ENCODE measurements around the gene MATN3.

MATN3 gene

DNA sequence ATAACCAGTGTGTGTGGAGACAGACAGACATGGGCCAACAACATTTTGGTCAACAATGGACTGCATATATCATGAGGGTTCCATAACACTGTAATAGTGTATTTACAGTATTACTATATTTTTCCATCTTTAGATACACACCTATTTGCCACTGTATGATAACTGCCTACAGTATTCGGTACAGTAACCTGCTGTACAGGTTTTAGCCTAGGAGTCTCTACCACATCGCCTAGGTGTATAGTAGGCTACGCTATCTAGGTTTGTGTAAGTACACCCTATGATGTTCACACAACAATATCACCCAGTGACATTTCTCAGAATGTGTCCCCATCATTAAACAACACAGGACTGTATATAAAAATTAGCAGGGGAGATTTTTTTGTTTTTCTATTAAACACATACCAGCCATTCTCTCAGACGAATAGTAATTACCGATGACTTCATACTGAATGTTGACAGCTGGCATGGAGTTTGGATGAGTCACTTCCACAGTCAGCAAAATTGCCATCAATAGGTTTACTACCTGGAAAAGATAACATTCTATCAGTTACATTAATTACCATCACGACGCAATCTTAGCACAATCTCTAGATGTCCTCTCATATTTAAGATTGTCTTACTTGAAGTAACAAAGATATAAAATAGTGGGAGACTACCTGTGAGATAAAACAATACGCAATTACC is 28.2 kb upstream of the MATN3 start:
- H3K9ac ChIP-seq (ENCODE audit: low read depth in 1 of 2, low read length in 2 of 2), result no peak overlapping the region
- no peak overlapping the region for H3K4me3 ChIP-seq (ENCODE audit: low read length in 2 of 2)
- no peak overlapping the region for H3K27ac ChIP-seq (ENCODE audit: low read depth in 2 of 2, low read length in 2 of 2)
- peaks cover 17 to 38% of the 10 kb centered on the region in 2 donors for H3K36me3 ChIP-seq (ENCODE audit: control insufficient read depth in 2 of 2, insufficient read depth in 2 of 2, low read length in 2 of 2)
- no peaks in the 10 kb centered on the region for H3K27me3 ChIP-seq (ENCODE audit: control insufficient read depth in 2 of 2, insufficient read depth in 2 of 2, low read length in 2 of 2)
- H3K9me3 ChIP-seq (ENCODE audit: control insufficient read depth in 2 of 2, low read length in 2 of 2), result no peaks in the 10 kb centered on the region
- peaks cover 4 to 10% of the 10 kb centered on the region in 2 donors for H3K4me1 ChIP-seq (ENCODE audit: control insufficient read depth in 2 of 2, insufficient read depth in 2 of 2, low read length in 2 of 2)

DNA sequence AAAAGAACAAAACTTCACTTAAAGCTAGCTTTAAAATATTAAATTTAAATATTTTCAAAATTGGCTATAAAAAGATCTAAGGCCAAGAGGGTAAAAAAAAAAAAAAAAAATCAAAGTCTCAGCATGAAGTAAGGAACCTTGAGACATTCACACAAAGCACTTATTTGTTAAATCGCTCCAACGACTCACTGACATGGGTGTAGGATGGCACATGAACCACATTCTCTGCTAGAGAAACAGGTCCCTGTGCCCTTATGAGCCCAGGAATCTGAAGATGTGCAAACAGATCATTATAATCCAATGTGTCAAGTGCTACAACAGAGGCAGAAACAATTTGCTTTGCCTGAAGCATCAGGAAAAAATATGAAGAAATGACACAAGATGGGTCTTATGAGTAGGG is 25.2 kb upstream of the MATN3 start:
- peaks cover 4 to 10% of the 10 kb centered on the region in 2 donors for H3K4me1 ChIP-seq (ENCODE audit: control insufficient read depth in 2 of 2, insufficient read depth in 2 of 2, low read length in 2 of 2)
- H3K27me3 ChIP-seq (ENCODE audit: control insufficient read depth in 2 of 2, insufficient read depth in 2 of 2, low read length in 2 of 2), result no peaks in the 10 kb centered on the region
- H3K9me3 ChIP-seq (ENCODE audit: control insufficient read depth in 2 of 2, low read length in 2 of 2), result no peaks in the 10 kb centered on the region
- H3K9ac ChIP-seq (ENCODE audit: low read depth in 1 of 2, low read length in 2 of 2), result no peak overlapping the region
- H3K27ac ChIP-seq (ENCODE audit: low read depth in 2 of 2, low read length in 2 of 2), result no peak overlapping the region
- peaks cover 40 to 66% of the 10 kb centered on the region in 2 donors for H3K36me3 ChIP-seq (ENCODE audit: control insufficient read depth in 2 of 2, insufficient read depth in 2 of 2, low read length in 2 of 2)
- H3K4me3 ChIP-seq (ENCODE audit: low read length in 2 of 2), result no peak overlapping the region

DNA sequence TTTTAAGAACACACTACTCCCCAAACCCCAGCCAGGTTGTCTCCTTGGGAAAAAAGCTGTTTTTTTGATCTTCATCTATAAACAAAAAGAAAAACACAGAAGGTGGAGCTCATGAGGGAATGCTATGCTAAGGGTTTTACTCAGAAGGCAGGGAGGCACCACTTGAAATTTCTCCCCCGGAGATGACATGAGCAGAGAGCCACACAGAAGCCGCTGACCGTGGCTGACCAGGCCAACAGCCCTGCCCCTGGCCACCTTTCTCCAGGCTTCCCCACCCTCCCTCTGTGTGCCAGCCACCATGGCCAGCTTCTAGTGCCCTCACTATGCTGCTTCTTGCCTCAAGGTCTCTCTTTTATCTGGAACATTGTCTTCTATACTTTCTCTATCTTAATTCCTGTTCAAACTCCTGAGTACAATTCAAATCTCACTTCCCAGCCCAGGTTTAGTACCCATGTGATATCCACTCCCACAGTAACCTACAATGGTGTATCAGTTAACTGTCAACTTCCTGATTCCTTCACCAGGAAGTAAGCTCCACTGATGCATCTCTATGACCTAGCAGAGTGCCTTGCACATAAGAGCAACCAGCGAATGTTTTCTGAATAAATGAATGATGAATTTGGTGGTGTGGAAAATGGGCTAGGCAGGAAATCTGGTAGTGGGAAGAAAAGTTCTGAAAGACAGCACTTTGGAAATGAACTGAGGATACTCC is 23.6 kb upstream of the MATN3 start:
- Histone ChIP-seq H3K27ac (ENCODE audit: low read depth in 2 of 2, low read length in 2 of 2) (peak overlapping the region; percentile 39 to 60), H3K4me1 (ENCODE audit: control insufficient read depth in 2 of 2, insufficient read depth in 2 of 2, low read length in 2 of 2) (peaks cover 2 to 10% of the 10 kb centered on the region in 2 donors), H3K9me3 (ENCODE audit: control insufficient read depth in 2 of 2, low read length in 2 of 2) (no peaks in the 10 kb centered on the region), H3K27me3 (ENCODE audit: control insufficient read depth in 2 of 2, insufficient read depth in 2 of 2, low read length in 2 of 2) (no peaks in the 10 kb centered on the region), H3K4me3 (ENCODE audit: low read length in 2 of 2) (no peak overlapping the region), H3K36me3 (ENCODE audit: control insufficient read depth in 2 of 2, insufficient read depth in 2 of 2, low read length in 2 of 2) (peaks cover 55 to 77% of the 10 kb centered on the region in 2 donors), H3K9ac (ENCODE audit: low read depth in 1 of 2, low read length in 2 of 2) (no peak overlapping the region)

DNA sequence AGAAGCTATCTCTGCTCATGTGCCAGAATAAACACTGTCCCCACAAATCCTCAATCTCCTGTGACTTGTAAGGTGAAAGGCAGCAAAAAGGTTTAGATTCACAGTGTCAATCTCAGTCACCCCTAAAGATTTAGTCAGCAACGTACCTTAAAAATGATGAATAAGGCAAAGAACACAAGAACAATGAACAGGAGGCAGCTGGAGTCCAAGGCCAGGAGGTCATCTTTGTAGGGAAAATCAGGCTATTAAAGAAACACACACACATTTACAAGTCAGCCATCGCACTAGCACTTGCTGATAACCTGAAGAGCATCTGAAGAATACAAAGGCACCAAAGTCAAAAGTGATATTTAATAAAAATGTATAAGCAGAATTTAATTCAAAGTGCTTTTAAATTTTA is 22.4 kb upstream of the MATN3 start:
- peaks cover 2 to 8% of the 10 kb centered on the region in 2 donors for H3K4me1 ChIP-seq (ENCODE audit: control insufficient read depth in 2 of 2, insufficient read depth in 2 of 2, low read length in 2 of 2)
- no peak overlapping the region for H3K27ac ChIP-seq (ENCODE audit: low read depth in 2 of 2, low read length in 2 of 2)
- H3K27me3 ChIP-seq (ENCODE audit: control insufficient read depth in 2 of 2, insufficient read depth in 2 of 2, low read length in 2 of 2), result no peaks in the 10 kb centered on the region
- H3K36me3 ChIP-seq (ENCODE audit: control insufficient read depth in 2 of 2, insufficient read depth in 2 of 2, low read length in 2 of 2), result peaks cover 57 to 79% of the 10 kb centered on the region in 2 donors
- no peak overlapping the region for H3K4me3 ChIP-seq (ENCODE audit: low read length in 2 of 2)
- H3K9me3 ChIP-seq (ENCODE audit: control insufficient read depth in 2 of 2, low read length in 2 of 2), result no peaks in the 10 kb centered on the region
- no peak overlapping the region for H3K9ac ChIP-seq (ENCODE audit: low read depth in 1 of 2, low read length in 2 of 2)

DNA sequence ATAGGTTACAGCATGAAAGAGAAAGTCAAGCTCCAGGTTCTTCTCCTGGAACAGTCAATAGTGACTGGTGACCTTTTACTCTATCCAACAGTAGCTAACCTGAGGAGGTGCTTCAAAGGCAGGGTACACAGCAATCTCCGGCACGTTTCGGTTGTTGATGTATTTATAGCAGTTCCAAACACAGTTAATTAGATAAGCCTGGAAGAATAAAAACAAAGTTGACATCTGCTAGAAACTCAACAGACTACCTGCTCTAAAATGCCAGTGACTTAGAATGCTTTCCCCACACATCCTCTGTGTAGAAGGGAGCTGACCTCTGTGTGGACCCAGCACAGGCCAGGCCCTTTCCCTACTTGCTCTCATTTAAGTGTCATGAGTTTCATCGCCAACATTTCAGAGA is 21.8 kb upstream of the MATN3 start:
- H3K27me3 ChIP-seq (ENCODE audit: control insufficient read depth in 2 of 2, insufficient read depth in 2 of 2, low read length in 2 of 2), result no peaks in the 10 kb centered on the region
- H3K9me3 ChIP-seq (ENCODE audit: control insufficient read depth in 2 of 2, low read length in 2 of 2), result no peaks in the 10 kb centered on the region
- H3K9ac ChIP-seq (ENCODE audit: low read depth in 1 of 2, low read length in 2 of 2), result no peak overlapping the region
- no peak overlapping the region for H3K27ac ChIP-seq (ENCODE audit: low read depth in 2 of 2, low read length in 2 of 2)
- H3K4me1 ChIP-seq (ENCODE audit: control insufficient read depth in 2 of 2, insufficient read depth in 2 of 2, low read length in 2 of 2), result peaks cover 2 to 8% of the 10 kb centered on the region in 2 donors
- no peak overlapping the region for H3K4me3 ChIP-seq (ENCODE audit: low read length in 2 of 2)
- peaks cover 57 to 76% of the 10 kb centered on the region in 2 donors for H3K36me3 ChIP-seq (ENCODE audit: control insufficient read depth in 2 of 2, insufficient read depth in 2 of 2, low read length in 2 of 2)

DNA sequence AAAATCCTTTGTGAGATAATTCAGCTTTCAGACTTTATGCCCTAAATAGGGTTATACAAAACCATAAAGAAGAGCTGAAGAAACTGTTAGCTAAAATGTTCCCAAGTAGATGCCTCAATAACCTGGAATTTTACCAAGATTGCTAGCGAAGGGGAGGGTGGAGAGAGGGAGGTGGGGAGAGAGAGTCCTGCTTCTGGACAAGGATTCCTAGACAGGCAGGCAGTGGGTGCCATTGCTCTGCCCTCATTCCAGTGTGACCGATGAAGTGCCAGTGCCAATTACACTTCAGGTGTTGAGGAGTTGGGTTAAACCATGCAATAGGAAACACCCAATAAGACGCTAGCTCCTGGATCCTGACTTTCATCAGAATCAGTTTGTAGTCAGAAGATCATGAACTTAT is 20.9 kb upstream of the MATN3 start:
- Histone ChIP-seq H3K27ac (ENCODE audit: low read depth in 2 of 2, low read length in 2 of 2) (no peak overlapping the region), H3K4me3 (ENCODE audit: low read length in 2 of 2) (no peak overlapping the region), H3K9me3 (ENCODE audit: control insufficient read depth in 2 of 2, low read length in 2 of 2) (no peaks in the 10 kb centered on the region), H3K36me3 (ENCODE audit: control insufficient read depth in 2 of 2, insufficient read depth in 2 of 2, low read length in 2 of 2) (peaks cover 55 to 78% of the 10 kb centered on the region in 2 donors), H3K4me1 (ENCODE audit: control insufficient read depth in 2 of 2, insufficient read depth in 2 of 2, low read length in 2 of 2) (peaks cover 2 to 8% of the 10 kb centered on the region in 2 donors), H3K9ac (ENCODE audit: low read depth in 1 of 2, low read length in 2 of 2) (no peak overlapping the region), H3K27me3 (ENCODE audit: control insufficient read depth in 2 of 2, insufficient read depth in 2 of 2, low read length in 2 of 2) (no peaks in the 10 kb centered on the region)

DNA sequence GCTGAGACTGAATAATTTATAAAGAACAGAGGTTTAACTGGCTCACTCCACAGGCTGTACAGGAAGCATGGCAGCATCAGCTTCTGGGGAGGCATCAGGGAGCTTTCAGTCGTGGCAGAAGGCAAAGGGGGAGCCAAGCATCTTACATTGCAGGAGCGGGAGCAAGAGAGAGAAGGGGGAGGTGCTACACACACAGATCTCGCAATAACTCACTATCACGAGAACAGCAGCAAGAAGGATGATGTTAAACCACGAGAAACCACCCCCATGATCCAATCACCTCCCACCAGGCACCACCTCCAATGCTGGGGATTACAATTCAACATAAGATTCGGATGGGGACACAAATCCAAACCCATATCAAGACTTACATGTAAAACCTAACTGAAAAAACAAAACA is 17.8 kb upstream of the MATN3 start:
- Histone ChIP-seq H3K36me3 (ENCODE audit: control insufficient read depth in 2 of 2, insufficient read depth in 2 of 2, low read length in 2 of 2) (peaks cover 46 to 59% of the 10 kb centered on the region in 2 donors), H3K27ac (ENCODE audit: low read depth in 2 of 2, low read length in 2 of 2) (no peak overlapping the region), H3K27me3 (ENCODE audit: control insufficient read depth in 2 of 2, insufficient read depth in 2 of 2, low read length in 2 of 2) (no peaks in the 10 kb centered on the region), H3K4me3 (ENCODE audit: low read length in 2 of 2) (no peak overlapping the region), H3K9ac (ENCODE audit: low read depth in 1 of 2, low read length in 2 of 2) (no peak overlapping the region), H3K4me1 (ENCODE audit: control insufficient read depth in 2 of 2, insufficient read depth in 2 of 2, low read length in 2 of 2) (peaks cover 0 to 3% of the 10 kb centered on the region in 2 donors), H3K9me3 (ENCODE audit: control insufficient read depth in 2 of 2, low read length in 2 of 2) (no peaks in the 10 kb centered on the region)

DNA sequence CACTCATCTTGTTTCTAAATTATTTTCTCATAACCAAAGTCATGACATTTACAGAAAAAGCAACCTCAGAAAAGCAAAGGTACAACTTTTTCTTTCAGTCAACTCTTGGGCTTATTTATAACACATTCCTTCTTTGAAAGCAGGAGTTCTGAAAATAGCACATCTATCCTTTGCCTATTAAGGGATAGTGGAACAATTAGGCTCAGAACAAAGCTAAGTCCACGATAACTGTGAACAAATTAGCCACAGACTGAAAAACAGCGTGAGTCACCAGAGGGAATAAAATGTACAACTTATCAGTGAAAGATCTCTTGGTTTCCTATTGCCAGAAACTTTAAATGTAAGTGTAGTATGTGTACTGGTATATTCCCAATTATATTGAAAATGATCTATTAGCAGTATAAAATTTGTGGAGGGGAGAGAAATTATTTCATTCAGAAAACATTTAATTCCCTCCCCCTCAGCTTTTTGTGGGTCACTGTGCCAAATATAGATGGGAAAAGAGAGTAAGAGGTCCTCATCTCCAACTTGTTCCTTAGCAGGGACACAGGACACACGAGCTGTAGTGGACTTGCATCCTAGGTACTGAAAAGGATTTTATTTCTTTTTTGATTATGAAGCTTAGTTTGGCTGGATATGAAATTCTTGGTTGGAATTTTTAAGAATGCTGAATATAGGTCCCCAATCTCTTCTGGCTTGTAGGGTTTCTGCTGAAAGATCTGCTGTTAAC is 15.4 kb upstream of the MATN3 start:
- H3K4me3 ChIP-seq (ENCODE audit: low read length in 2 of 2), result no peak overlapping the region
- peaks cover 26 to 36% of the 10 kb centered on the region in 2 donors for H3K36me3 ChIP-seq (ENCODE audit: control insufficient read depth in 2 of 2, insufficient read depth in 2 of 2, low read length in 2 of 2)
- peaks cover 0 to 3% of the 10 kb centered on the region in 2 donors for H3K4me1 ChIP-seq (ENCODE audit: control insufficient read depth in 2 of 2, insufficient read depth in 2 of 2, low read length in 2 of 2)
- peak overlapping the region in 1 of 2 donors; percentile 9 for H3K27ac ChIP-seq (ENCODE audit: low read depth in 2 of 2, low read length in 2 of 2)
- no peaks in the 10 kb centered on the region for H3K27me3 ChIP-seq (ENCODE audit: control insufficient read depth in 2 of 2, insufficient read depth in 2 of 2, low read length in 2 of 2)
- no peaks in the 10 kb centered on the region for H3K9me3 ChIP-seq (ENCODE audit: control insufficient read depth in 2 of 2, low read length in 2 of 2)
- H3K9ac ChIP-seq (ENCODE audit: low read depth in 1 of 2, low read length in 2 of 2), result no peak overlapping the region

DNA sequence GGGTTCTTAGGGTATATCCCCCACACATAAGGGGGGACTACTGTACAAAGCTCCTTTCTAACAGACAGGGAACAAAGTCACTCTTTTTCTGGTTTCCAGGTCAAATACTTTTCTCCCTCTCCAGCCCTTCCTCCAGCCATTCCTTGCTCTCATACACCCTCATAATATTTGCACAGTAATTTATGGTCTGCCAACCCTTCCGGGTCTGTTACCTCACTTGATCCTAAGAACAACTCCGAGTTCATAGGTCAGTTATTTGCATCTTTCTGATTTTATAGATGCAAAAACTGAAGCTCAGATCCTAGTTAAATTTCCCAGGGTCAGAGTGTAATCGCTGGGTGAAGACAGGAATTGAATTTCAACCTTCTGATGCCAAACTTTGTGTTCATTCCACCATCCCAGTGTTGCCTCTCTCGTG is 14.8 kb upstream of the MATN3 start:
- H3K9me3 ChIP-seq (ENCODE audit: control insufficient read depth in 2 of 2, low read length in 2 of 2), result no peaks in the 10 kb centered on the region
- H3K27ac ChIP-seq (ENCODE audit: low read depth in 2 of 2, low read length in 2 of 2), result no peak overlapping the region
- H3K4me1 ChIP-seq (ENCODE audit: control insufficient read depth in 2 of 2, insufficient read depth in 2 of 2, low read length in 2 of 2), result peaks cover 2 to 3% of the 10 kb centered on the region in 2 donors
- H3K27me3 ChIP-seq (ENCODE audit: control insufficient read depth in 2 of 2, insufficient read depth in 2 of 2, low read length in 2 of 2), result no peaks in the 10 kb centered on the region
- H3K4me3 ChIP-seq (ENCODE audit: low read length in 2 of 2), result no peak overlapping the region
- H3K9ac ChIP-seq (ENCODE audit: low read depth in 1 of 2, low read length in 2 of 2), result no peak overlapping the region
- peaks cover 21 to 30% of the 10 kb centered on the region in 2 donors for H3K36me3 ChIP-seq (ENCODE audit: control insufficient read depth in 2 of 2, insufficient read depth in 2 of 2, low read length in 2 of 2)
